Stimulated activated CD4-positive, alpha-beta T cell treated with anti-CD3 and anti-CD28 coated beads, Interleukin-1b, Interleukin-23, amount 100 ng/mL, for 1 hour (primary cell): ENCODE results near the gene TBC1D21.

ENCODE experiments used
- DNase-seq, 2 donors: peaks; one replicate each; pipeline ENCODE4 v3.0.0-alpha.2; 2020; ENCODE audit warnings: low read depth in 2 of 2

The TBC1D21 gene

DNA sequence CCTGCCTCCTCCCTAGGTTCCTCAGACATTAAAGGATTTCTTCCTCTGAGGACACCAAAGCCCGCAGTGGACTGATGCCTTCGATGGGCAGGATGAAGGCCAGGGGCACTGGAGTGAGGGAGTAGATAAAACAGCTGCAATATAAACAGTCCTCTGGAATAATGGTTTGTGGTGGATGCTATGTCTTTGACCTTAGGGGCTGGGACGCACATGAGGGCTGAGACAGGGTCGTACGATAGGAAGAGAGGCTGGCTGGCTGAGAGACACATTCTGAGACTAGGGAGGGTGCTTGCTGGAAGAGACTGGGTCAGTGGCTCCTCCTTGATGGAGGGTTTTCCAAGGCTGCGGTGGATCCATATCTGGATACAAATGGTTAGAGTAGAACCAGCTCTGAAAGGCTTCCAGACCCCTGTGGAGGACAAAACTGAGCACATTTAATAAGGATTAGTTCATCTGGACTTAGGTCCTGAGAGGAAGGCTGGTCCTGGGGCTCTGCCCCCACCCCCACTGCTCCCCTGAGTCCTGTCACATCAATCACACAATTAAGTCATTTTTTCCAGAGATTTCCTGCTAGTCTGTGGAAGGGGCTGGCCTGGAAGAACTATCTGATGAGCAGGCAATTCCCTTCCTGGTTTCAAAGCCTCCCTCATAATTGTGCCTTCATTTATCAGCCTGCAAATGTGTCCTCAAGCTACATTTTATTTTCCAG is 15.8 kb downstream of the TBC1D21 start:
- no peak for DNase-seq

DNA sequence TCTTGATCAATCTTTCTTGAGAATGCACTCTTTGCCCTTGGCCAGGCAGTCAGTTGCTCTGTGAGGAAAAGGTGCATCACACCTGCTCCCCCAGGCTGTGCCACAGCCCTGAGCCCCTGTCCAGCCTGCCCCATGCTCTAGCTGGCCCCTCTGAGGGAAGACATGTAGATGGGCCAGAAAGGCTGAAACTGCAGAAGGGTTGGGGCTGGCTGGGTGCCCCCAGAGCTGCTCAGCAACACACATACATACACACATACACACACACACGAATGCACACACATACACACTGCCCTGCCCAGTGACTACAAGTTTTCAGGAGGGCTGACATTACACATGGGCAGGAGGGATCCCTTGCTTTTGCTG is 16.4 kb downstream of the TBC1D21 start:
- no peak for DNase-seq

DNA sequence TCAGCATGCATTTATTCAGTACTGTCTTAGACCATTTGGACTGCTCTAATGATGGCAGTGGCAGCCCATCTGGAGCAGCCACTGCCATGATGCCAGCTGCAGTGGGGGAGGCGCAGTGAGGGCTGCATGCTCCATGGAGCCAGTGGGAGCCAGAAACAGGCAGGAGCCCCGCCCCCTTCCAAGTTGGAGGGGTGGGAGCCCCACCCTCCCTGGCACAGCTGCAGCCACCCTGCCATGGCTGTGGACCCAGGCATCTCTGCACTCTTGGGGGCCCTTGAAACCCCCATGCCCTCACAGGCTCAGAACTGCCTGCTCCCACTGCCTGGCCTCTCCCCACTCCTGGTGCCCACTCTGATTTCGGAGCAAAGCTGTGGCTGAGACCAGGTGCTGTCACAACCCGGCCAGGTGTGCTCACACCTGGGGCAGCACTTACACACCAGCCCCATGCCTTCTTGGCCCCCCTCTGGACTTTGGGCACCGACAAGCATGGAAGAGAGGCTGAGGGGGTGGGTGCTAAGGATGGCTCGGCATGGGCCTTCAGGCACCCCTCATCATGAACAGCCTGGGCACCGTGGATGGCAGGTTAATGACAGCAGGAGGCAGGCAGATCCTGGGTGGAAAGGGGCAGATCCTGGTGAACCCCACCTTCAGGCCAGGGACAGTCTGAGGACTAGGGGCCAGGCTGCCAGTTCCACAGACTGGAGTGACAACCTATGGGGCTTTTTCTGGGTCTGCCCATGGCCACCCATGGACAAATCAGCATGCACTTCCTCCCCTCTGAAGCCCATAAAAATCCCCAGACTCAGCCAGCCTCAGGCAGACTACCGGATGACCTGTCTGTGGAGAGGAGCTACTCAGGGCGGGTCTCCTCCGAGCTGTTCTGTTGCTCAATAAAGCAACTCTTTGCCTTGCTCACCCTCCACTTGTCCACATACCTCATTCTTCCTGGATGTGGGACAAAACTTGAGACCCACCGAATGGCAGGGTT is 18.3 kb downstream of the TBC1D21 start:
- DNase-seq: no peak

DNA sequence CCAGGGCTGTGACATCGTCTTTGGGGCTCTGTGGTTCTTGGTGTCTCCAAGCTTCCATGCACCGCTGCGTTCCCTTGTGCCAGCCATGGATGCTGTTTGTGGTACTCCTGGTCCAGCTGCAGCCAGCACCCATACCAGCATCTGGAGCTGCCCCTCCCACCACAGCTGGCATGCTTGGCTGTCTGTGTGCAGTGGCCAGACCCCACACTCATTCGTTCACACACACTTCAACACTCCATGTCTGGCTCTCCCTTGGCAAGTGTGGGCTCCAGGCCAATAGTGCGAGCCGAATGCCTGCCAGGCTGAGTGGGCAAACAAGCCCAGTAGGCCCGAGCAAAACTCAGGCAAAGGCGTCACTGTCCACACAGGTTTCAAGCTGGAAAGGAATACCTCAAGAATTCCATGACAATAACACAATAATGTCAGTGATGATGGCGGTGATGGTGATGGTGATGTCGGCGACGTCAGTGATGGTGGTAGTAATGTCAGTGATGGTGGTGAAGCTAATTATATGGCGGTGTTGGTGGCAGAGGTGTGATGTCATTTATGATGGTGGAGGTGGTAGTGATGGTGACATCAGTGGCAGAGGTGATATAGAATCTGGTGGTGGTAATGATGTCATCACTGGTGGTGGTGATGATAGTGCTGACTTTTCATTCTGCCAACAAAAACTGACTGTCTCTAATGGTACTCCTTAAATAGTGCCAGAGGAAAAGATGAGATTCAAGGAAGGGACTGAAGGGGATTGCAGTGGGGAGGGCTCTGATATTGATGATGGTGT is 19.3 kb downstream of the TBC1D21 start:
- no peak for DNase-seq

DNA sequence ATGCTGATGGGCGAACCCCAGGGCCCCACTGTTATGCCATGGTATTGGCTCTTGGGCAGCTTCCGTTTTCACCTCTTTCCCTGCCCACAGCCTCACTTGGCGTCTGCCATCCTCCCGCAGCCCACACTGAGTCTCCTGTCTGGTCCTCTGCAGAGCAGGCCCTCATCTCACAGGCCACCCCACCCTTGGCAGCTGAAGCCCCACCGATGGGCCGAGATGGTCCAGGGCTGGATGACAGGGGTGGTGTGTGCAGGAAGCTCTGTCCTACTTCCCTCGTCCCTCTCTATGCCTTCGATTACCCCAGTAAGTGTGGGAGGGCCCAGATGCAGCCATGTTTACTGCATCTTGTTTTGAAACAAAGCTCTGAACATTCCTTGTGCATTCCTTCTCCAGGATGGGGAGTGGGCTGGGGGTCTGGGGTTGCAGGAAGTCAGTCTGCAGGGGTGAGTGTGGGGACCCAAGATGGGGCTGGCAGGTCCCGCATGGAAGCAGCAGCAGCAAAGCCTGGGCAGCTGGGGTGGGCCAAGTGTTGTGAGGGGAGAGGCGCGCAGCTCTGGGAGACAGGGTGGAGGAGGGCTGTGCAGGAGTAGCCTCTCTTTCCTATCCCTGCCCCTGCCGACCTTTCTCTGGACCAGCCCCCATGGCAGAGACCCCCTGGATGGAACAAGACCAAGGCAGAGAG is 20.9 kb downstream of the TBC1D21 start:
- DNase-seq: no peak

DNA sequence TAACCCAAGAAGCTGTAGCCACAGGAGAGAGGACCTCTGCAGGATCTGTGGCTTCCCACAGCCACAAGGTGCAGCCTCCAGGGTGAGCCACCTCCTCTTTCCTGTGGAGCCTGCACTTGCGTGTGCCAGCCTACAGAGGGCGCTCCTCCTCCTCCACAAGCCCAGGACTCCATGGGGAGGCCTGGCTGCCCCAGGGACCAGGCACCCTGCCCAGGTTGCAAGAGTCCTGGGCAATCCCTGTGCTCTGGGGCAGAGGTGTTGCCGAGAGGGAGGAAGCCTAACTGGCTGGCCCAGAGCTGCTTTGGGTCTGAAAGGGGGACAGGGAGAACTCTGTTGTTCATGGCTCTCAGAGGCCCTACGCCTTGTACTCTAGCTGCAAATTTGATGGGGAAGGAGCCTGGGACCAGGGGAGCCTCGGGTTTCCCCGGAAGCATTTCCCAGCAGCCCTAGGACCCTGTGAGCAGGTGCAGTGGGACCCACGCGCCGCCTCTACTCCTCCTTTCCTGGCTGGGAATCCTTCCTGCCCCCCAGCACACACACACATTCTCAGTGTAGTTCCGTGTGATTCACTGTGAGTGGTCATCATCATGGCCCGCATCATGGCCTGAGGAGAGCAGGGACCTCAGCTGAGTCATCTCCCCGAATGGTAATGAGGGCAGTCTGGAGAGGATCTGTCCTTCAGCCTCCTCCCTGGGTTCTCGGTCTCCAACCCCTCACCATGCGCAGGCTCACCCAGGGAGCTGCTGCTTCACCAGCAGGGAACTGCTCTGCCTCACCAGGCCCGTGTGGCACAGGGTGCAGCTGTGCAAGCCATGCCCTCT is 24.3 kb downstream of the TBC1D21 start:
- DNase-seq: peak in 1 of 2 donors; percentile 12

DNA sequence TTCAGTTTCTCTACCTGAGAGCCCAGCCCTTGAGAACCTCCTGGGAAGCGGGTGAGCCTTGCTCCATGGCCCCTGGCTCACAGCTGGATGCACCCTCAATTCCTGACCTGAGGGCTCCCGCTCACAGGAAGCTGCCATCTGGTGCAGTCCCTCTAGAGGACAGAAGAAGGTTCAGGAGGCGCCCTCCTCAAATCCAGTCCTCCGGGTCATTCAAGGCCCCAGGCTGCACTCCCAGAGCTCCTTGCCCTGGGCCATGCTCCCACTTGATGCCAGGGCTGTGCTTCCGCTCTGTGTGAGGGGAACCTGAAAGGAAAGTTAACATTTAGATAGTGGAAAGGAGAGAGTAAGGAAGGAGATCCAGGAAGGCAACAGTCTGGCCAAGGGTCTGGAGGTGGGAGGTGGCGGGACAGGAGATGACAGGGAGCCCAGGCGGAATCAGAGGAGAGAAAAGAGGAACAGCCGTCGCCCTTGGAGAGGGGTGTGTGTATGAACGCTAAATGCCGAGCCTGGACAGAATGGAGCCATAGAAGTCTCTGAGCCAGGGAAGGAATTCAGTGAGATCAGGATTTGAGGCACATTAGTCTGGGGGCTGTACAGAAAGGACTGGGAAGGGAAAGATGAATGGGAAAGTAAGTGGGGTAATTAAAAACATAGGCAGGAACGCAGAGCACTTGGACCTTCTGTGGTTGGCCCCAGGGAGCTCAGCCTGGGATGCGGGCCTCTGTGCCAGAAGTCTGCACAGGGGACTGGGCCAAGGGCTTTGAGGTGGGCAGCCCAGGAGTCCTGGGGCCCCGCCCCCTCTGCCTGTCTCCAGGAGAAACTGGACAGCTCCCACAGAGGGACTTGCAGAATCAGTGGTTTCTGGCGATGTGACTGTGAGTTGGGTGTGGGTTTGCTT is 26.1 kb downstream of the TBC1D21 start:
- no peak for DNase-seq

DNA sequence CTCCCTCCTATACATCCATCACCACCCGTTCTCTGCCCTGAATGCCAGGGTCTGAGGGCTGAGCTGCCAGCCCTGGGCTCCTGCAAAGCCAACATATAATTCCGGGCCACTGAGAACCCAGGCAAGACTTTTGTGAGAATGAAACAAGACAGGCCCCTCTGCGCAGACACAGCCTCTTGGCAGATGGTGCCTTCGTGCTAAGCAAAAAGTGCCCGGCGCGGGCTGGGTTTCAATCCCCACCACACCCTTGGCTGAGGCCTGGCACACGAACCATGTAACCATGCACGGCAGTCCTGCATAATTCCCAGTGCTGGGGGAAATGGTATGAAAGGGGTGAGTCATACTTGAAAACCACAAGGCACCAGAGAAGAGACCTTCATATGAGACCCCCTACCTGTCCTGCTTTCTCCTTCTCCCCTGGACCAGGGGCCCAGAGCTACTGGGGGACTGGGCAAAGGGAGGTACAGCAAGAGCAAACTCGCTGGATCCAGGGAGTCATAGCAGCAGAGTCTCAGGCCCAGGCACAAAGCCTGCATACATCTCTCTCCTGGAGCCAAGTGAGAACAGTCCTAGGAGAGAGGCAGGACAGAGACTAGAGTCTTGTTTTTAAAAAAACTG is 26.8 kb downstream of the TBC1D21 start:
- DNase-seq: no peak

DNA sequence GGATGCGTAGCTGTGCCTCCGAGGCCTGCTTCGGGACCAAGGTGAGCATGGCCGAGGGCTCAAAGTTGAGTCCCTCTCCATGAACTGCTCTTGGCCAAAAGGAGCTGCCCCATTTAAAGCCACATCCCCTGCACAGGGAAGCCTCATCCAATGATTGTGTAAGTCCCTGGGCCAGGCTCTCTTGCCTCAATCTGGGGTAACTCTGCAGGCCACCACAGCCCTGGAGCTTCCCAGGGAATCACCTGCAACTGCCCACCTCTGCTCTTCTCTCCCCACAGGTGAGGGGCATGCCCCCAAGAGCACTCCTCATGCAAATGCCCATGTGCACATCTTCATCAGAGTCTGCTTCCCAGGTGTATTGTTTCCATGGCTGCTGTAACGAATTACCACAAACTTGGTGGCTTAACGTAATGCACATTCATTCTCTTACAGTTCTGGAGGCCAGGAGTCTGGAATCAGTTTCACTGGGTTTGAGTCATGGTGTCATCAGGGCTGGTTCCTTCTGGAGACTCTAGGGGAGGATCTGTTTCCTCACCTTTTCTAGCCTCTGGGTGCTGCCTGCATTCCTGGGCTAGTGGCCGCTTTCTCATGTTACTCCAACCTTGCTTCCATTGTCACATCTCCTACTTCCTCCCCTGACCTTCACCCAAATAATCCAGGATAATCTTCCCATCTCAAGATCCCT is 27.9 kb downstream of the TBC1D21 start:
- no peak for DNase-seq

DNA sequence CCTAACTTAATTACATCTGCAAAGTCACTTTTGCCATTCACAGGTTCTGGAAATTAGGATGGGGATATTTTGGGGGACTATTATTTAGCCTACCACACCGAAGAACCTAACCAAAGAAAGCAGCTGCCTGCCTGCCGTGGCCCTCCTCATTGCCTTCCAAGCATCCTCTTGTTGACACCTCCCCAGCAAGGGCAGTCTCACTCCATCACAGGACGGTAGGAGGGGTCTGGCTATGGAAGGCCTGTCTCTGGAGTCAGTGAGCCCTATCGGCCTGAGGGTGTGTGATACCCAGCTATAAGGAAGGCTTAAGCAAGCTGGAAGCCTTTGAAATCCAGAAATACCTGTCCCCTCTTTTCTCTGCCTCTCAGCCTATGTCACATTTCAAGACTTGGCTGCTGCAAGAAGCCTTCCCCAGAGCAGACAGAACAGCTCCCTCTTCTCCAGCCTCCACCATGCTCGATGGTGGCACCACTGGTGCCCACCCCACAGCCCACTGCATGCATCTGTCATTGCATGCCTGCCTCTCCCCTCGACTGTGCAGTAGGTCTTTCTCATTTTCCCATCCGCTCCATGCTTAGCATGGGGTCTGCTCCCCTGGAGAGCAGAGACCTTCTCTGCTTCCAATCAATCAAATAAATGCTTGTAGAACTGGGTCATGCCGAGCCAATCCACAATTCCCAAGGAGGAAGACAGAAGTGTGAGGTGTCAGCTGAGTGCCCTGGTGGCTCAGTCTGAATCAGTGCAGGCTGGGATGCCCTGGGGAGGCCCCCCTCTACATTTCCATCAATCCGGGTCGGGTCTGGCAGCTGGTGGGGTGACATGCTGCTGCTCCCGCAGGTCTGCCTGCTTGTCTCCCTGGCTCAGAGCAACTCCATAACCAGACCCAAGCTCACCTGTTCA is 29.0 kb downstream of the TBC1D21 start:
- DNase-seq: no peak

DNA sequence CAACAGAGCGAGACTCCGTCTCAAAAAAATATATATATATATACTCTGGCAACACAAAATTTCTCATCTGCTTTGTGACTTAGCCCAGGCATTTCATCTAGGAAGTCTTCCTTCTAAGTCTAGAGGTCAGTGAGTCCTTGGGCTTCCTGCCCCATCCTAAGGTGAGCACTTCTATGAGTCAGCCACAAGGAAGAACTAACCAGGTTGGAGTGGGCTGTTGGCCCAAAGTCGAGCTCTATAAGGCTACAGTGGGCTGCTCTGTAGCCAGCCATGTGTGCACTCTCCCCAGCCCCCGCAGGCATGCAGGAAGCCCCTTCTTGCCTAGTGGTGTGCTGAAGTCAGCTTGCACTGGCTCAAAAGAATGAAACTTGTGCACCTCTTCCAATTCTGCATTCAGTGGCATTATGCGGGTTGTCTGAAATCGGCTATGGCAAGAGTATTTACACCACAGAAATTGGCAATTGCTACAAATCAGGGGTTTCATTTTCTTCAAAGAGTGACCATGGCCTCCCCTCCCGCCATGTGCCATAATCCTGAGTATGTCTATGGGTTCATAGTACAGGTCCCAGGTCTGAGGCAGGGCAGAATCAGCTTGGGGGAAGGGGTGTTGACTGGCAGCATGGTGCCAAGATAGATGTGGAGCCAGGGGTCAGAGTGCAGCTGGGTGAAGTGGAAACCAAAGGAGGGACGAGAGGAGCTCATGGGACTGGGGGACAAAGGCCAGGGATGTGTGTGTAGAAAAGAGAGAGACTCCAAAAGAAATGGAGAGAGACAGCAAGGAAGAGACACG is 30.9 kb downstream of the TBC1D21 start:
- no peak for DNase-seq

DNA sequence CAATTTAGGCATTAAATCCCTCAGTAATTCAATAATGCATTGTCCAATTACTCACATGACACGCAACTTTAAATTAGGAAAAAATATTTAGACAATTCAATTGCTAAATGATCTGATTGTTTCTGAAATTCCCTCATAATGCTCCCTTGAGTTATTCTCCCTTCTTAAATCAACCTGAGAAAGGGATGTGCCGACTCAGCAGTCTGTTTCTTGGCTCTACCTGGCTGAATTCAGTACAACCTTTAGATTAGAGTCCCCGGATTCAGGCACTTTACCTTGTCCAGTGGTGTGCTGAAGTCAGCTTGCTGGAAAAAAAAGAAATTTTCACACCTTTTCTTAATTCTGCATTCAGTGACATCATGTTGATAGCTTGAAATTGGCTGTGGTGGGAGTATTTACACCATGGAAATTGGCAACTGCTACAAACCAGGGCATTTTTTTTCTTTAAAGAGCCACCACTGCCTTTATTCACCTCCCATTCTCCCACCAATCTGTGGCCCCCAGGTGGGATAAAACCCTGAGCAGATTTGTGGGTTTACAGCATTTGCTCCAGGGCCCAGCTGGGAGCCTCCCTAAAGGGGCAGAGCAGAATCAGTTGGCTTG is 32.0 kb downstream of the TBC1D21 start:
- DNase-seq: no peak

DNA sequence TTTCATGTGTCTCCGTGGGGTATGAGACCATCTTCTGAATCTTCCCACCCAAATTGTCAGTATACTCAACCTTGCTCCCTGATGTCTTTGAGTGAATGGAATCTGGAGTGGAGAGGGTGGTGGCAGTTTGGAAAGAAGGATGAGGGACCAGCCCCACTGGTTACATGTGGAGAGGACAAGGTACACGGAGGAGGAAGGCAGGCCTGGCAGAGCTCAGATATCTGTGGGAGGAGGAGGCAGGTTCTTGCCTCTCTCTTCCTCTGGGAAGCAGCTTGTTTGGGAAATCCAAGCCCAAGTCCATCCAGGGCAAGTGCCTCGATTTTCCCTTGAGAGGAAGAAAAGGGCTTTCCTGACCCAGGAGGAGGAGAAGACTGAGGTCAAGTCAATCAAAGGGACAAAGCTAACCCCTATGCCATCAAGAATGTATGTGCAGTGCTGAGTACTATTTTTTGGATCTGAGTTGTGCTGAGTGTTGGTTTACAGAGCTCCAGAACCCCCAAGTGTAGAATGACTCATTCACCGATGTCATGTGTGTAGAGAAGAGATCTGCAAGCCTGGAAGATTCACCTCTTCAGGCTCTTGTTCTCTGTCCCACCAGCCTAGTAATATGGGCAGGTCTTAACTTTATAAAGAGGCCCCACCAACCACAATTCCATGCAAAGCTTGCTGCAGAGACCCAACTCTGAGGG is 33.1 kb downstream of the TBC1D21 start:
- DNase-seq: no peak

DNA sequence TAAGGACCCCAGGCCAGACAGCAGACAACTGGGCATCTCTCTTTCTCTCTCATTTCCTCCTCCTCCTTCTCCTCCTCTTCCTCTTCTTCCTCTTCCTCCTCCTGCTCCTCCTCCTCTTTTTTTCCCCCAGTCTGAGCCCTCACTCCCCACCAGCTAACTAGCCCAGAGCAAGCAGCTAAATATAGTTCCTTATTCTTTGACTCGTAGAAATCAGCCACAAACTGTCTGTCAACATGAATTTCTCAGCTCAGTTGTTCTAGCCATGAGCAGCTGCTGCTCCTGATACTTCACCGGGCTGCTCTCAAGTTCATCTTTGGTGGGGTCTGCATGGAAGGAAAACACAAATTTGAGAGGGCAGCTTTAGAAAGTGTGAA is 33.7 kb downstream of the TBC1D21 start:
- no peak for DNase-seq

DNA sequence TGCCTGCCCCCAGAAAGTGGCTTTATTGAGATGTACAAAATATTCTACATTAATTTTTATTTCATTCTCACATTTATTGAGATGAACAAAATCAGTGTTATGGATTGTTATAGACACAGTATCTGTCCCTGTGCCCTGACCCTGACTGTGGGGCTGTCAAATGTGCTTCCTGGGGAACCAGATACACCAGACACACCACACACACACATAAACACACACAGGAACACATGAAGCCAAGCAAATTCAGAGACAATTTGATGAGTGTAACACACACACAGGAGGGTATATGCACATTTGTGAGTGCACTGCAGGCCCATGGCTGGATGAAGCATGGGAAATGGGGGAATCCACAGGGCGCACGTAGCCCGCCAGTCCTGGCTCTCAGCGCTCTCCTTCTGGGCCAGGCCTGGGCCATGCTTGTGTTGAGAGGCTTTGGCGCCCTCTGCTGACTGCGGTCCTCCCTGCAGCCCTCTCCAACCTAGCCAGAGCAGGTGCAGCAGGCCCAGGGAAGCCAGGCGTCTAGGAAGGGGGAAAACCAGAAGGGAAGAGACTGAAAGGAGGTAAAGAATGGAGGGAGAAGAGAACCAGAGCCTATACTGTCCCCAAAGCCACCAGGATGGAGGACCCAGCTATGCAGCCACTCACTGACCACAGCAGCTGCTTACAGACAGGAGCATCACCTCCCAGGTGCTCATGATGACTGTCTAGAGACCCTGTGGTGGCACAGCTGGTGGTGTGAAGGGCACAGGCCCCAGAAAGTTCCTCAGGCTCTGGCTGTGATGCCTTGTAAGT is 34.9 kb downstream of the TBC1D21 start:
- DNase-seq: peak; percentile 23 to 60
